GM18511 (cell line): ENCODE data around the gene SLC29A2.

Source experiments
- ATAC-seq: cut with Tn5 transposase; IDR thresholded peaks from one replicate; pipeline ENCODE4 v1.9.1; 2021; ENCODE audit warnings: mild to moderate bottlenecking, moderate library complexity; ENCODE audit not compliant: unreplicated experiment

SLC29A2 gene

DNA sequence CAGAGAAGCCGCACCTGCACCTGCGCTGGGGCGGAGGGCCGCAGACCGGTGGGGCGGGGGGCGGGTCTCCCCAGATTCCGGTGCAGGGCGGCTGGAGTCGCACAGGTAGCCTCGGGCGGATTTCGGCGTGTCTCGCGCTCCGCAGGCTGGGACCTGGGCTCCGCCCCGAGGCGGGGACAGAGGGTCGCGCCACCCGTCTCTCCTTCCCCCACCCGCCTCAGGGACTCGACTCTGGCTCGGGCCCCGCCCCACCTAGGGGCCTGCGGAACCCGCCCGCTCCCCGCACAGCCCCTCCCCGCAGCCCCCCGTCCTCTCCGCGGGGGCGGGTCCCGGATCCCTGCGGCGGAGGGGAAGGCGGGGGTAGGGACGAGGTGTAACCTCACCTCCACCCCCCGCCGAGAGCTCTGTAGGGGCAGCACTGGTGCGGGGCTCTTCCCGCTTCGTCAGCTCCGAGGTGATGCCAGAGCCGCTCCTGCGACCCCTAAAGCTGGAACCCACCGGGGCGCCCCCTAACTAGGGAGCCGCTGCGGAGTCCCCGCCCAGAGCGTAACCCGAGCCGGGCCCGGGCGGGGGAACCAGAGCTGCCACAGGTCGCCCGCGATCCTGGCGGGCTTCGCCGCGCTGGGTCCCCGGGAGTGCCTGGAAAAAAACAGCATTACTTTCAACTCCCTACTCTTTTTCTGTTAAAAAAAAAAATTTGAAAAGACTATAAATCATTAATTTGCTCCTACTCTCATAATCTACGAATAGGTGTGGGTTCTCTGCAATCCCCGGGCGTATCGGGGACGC is at the start of gene SLC29A2:
SLC29A2 (minus strand) TSS at position 134 of the 789 bp plus-strand sequence. CDS start 169 bp downstream, outside the sequence.
- ATAC-seq: peak; percentile 73

DNA sequence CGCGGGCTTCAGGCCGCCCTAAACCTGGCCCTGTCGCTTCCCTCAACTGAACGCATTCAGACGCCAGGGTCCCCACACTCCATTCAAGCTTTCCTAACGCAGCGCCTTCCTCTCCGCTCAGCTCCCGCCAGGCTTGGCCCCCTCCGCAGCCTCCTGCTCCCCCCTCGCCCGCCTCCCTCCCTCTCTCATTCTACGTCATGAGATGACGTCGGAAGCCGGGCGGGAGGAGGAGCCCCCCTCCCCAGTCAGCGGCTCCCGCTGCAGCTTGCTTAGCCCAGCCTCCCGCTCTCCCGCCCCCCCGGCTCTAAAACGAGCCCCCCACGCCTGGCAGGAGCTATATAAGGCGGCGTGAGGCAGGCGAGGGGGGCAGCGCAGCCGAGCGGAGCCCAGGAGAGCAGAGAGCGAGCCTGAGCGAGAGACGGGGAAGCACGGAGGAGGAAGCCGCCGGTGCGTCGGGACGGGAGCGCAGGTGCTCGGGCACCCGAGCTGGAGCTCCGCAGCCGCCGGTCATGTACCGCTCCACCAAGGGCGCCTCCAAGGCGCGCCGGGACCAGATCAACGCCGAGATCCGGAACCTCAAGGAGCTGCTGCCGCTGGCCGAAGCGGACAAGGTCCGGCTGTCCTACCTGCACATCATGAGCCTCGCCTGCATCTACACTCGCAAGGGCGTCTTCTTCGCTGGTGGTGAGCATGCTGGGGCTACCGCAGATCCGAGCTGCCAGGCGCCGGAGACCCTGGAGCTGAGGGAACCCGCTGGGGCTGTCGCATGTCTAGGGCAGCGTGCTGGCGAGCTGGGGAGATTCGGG is 49.3 kb upstream of the SLC29A2 start, which contains the start of gene NPAS4:
NPAS4 (plus strand) TSS at position 365 of the 806 bp plus-strand sequence; CDS start at position 510, 145 bp downstream.
- ATAC-seq: no peak

- ATAC-seq: no peak
Observed at GRCh38 chr11:66419825-66420224, 48.3 kb upstream of the SLC29A2 start.

GRCh38 chr11:66418986-66419308 is 47.4 kb upstream of the SLC29A2 start:
- ATAC-seq: no peak

GRCh38 chr11:66418168-66418985 is 46.8 kb upstream of the SLC29A2 start:
- no peak for ATAC-seq

DNA sequence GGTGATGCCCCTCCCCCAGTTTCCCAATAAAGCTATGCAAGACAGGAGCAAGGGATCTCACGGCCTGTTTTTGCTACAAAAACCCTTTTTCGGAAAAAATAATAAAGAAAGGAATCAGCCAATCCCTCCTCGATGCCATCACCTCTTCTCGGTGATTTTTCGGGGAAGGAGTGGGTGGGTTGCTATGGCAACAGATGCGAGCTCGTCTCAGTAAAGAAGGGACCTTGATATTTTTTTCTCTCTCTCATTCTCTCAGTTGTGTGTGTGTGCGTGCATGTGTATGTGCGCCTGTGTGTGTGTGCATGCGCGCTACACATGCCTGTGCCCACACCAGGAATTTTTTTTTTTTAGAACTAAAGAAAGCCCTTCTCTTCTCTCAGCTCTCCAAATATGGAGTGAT is 45.4 kb upstream of the SLC29A2 start:
- no peak for ATAC-seq

DNA sequence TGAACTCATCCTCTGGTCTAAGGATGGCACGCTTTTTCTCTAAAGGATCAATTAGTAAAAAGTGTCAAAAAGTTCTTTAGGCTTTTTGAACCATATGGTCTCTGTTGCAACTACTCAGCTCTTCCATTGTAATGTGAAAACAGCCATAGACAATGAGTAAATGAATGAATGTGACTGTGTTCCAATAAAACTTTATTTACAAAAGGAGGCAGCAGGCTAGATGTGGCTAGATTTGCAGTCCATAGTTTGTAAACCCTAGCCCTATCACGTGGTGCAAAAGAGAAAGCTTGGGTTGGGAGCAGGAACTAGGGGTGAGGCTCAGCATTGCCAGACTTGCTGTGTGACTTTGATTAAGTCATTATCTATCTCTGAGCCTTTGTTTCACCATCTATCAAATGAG is 43.9 kb upstream of the SLC29A2 start:
- no peak for ATAC-seq

DNA sequence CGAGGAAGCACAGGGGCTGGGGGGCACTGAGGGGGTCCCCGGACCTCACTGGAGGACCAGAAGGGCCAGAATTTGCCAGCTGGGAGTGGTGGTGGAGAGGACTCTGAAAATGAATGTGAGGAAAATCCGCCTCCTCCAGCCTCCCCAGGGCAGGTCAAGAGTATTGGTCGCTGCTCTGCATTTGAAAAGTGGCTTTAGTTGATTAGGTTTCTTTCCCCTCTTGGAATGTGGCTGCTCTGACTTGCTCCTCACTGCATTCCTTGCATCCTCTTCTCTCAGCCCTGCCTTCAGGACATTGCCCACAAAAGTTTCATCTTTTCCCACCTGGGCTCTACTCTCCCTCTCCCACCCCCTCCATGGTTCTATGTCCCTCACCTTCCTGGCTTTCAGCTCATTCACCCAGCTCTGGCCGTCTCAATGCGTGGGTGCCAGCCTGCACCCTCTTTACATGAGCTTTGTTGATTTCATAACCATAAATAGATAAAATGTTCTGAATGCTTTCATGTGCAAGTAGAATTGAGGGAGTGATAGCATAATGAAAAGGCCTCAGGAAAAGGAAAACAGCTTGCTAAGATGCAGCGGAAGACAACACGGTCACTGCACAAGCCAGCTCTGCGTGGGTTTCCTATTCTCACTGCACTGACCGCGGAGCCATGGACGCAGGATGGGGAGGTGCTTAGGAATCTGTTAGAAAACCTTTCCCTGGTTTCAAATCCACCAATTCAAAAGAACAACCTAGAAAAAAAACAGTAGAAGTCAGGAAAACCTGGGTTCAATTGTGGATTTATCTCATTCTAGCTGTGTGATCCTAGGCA is 42.8 kb upstream of the SLC29A2 start:
- ATAC-seq: no peak

DNA sequence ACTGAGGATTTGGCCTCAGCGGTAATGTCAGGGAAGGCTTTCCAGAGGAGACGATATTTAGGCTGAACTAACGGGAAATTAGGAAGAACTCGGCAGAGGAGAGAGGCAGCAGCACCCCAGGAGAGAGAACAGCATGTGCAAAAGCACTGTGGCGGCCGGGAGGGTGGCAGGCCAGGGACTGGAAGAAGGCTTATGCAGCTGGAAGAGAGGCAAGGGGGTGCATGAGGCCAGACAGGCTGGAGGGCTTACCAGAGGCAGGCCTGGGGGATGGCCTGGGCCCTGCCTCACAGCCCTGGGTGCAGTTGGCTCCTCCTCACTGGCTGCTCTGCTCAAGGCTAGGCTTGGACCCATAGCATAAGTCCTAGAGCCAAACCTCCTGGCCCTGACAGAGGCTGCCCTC is 41.6 kb upstream of the SLC29A2 start:
- no peak for ATAC-seq

DNA sequence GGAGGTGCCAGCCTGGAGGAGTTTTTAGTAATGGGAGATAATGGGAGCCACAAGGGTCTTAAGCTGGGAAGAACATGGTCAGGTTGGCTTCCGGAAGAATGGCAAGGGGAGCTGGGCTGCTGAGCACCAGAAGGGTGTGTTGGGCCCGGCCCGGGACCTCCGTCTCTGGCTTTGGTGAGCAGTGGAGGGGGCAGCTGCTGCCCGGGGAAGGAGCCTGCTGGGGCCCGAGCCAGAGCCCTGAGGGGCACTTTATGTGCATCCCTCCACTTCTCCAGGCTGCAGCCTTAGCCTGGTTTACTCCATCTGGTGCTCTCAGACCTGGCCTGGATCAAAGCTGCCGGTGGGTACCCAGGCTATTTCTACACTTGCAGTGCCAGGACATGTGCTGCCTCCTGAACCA is 40.5 kb upstream of the SLC29A2 start:
- no peak for ATAC-seq

DNA sequence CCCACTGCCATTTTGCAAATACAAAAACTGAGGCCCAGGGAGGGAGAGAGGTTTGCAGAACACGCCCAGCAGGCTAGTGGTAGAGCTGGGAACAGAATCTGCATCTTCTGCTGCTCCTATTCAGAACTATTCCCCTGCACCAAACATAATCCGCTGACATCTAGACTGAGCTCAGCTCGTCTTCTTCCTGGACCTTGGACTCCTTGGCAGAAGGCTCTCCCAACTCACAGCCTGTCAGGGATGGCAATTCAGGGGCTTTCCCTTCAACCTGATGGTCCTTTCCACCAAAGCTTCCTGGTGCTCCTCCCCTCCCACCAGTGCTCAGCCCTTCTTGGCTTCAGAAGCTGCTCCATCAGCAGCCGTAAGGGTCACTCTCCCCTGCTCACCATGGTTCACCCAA is 39.8 kb upstream of the SLC29A2 start:
- no peak for ATAC-seq

DNA sequence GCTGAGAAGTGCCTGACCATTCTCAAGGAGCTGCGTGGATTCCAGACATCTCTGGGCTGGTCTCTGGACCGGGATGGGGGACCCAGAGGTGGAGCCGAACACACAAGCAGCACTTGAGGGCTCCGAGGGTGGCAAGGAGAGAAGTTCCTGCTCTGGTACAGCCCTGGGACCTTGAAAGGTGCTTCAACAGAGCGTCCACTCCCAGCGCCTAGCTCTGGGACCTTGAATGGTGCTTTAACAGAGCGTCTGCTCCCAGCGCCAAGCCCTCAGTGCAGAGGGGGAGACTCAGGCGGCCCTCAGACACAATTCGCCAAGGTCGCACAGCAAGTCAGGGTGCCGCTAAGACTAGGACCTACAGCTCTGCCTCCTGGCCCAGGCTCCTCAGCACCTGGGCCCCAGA is 38.6 kb upstream of the SLC29A2 start:
- ATAC-seq: no peak

GRCh38 chr11:66409226-66409625 is 37.7 kb upstream of the SLC29A2 start:
- no peak for ATAC-seq

DNA sequence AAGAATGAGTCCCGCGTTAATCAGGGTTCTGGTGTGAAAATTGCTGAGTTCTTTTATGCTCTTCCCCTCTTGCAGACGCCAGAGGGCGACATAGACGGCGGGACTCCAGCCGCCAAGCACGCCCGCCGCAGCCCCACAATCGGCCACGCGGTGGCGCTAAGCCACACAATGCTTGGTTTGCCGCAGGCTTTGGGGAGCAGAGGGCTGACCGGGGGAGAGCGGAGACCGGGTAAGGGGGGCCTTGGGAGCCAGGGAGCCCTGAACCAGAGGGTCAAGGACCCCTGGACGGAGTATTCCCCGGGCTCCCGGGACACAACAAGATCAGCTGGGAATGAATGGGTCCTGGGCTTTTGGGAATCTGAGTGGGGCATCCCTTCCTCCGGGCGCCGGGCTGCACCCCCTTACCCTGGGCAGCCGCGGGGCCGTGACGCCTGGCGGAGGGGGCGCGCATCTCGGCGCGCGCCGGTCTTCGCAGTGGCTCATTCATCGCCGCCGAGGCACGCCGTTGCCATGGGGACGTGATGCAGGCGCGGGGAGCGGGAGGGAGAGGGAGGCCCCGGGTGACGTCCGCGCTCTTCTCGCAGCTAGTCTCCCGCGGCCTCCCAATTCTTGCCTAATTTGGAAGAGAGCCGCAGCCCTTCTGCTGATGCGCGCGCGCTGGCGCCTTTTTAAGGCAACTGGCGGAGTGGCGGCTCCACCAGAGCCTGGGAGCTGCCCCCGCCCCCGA is 37.1 kb upstream of the SLC29A2 start:
- peak; percentile 56 for ATAC-seq

DNA sequence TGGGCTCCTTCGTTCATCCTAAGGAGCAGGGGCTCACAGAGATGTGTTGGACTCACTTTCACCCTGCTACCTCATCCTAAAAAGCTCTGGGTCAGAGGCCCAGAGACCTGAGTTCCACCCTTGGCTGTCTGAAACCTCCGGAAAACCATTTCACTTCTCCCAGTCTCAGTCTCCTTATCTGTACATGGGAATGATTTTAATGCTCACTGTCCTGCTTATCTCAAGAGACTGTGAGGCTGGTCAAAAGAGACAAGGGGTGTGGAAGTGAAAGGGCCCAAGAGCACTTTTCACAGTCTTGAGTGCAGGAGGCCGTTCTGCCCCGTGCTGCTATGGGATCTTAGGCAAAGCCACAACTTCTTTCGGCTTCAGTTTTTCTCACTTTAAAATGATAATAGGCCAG is 36.1 kb upstream of the SLC29A2 start:
- no peak for ATAC-seq

DNA sequence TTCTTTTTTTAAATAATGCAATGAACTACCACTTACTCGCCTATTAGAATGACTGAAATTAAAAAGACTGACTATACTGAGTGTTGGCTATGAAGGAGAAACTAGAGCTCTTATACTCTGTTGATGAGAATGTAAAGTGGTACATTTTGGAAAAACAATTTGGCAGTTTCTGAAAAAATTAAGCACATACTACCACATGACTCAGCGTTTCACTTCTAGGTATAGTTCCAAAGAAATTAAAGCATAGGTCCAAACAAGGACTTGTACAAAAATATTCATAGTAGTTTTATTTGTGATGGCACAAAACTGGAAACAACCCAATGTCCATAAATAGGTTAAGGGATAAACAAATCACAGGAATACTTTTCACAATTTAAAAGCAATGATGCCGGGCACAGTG is 22.4 kb upstream of the SLC29A2 start:
- ATAC-seq: no peak

DNA sequence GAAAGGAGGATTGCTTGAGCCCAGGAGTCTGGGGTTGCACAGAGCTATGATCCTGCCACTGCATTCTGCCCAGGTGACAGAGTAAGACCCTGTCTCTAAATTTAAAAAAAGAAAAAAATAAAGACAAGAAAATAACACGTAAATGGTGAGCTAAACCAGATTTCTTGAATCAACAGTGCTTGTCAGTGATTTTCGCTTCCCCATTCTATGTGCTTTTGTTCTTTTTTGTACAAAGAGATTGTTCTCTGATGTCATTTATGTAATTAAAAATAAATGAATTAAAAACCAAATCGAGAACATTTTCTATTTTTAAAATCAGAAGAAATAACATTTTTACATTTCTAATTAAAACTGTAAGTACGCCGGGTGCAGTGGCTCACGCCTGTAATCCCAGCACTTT is 19.8 kb upstream of the SLC29A2 start:
- no peak for ATAC-seq

GRCh38 chr11:66388780-66389386 is 17.3 kb upstream of the SLC29A2 start:
- ATAC-seq: no peak
